ENCODE data around the gene FLYWCH1.

- TF ChIP-seq CTCF (conservative IDR thresholded peaks at IDR 0.05; ENCODE audit: low read length) (peak; percentile 79), EZH2phosphoT487 (IDR thresholded peaks at IDR 0.05; ENCODE audit: borderline replicate concordance, low read depth, low read length) (no peak)
Measured at GRCh38 chr16:2969545-2970521, 58.1 kb downstream of the FLYWCH1 start.

All from OCI-LY7 (cell line).